Panc1 (cell line): Measurements from ENCODE around the gene PARVB. TPM values are rescaled to one million over a fixed set of nuclear protein-coding genes. Genes with fewer than 3 reads are reported as not detected.

Experiments
- ATAC-seq: fragments of 200-7000 bp; cut with Tn5 transposase; 2 replicates; pipeline ENCODE4 v1.9.1; 2020; ENCODE audit warnings: mild to moderate bottlenecking, moderate library complexity
- BruUV-seq: library from RNA; stranded (reverse); fragments of 400-500 nt; replicated peaks from 2 replicates; lab custom pipeline; 2021; lab: Mats Ljungman, UMichigan
- CTCF ChIA-PET: fragments of 300-600 bp; sonication (Branson Sonifier 250); formaldehyde crosslinking; loops from one replicate; lab custom pipeline; 2022; ENCODE audit warnings: antibody characterized with exemption; lab: Charles Lee
- POLR2A ChIA-PET: fragments of 300-600 bp; sonication (Branson Sonifier 250); formaldehyde crosslinking; loops from one replicate; lab custom pipeline; 2022; ENCODE audit warnings: antibody characterized with exemption; lab: Charles Lee
- DNase-seq: peaks from one replicate; pipeline ENCODE4 v3.0.0-alpha.2; 2010; ENCODE audit warnings: low read depth, low spot score
- H3K27ac ChIP-seq: 2 replicates; pipeline ENCODE4 v1.5.1; 2011; ENCODE audit warnings: mild to moderate bottlenecking, low read length, inconsistent platforms
- H3K27me3 ChIP-seq: fragments of 200-500 bp; sonication (Bioruptor generic); 2 replicates; pipeline ENCODE4 v1.6.0; 2014; ENCODE audit warnings: low read length, inconsistent platforms; ENCODE audit not compliant: control insufficient read depth, insufficient read depth
- H3K36me3 ChIP-seq: fragments of 200-500 bp; sonication (Bioruptor generic); 2 replicates; pipeline ENCODE4 v1.5.1; 2014; ENCODE audit warnings: inconsistent platforms, mild to moderate bottlenecking, low read length, moderate library complexity; ENCODE audit not compliant: control insufficient read depth, insufficient read depth
- H3K4me1 ChIP-seq: 2 replicates; pipeline ENCODE4 v1.5.1; 2011; ENCODE audit warnings: inconsistent platforms, mild to moderate bottlenecking, low read length, moderate library complexity; ENCODE audit not compliant: control insufficient read depth, insufficient read depth
- H3K4me3 ChIP-seq, 2 experiments: 2 replicates each; pipeline ENCODE4 v1.5.1; 2011 to 2012; ENCODE audit warnings: low read depth in 2 of 2, low read length in 2 of 2, mild to moderate bottlenecking in 2 of 2, inconsistent platforms in 1 of 2, moderate library complexity in 1 of 2
- H3K9me3 ChIP-seq: fragments of 200-500 bp; sonication (Bioruptor generic); 2 replicates; pipeline ENCODE4 v1.5.1; 2014; ENCODE audit warnings: low read depth, mild to moderate bottlenecking, inconsistent platforms, low read length, moderate library complexity; ENCODE audit not compliant: control insufficient read depth, insufficient read depth
- POLR2AphosphoS5 ChIP-seq: IDR thresholded peaks from 2 replicates; pipeline ENCODE4 v1.6.1; 2012; ENCODE audit warnings: mild to moderate bottlenecking, low read depth, low read length, moderate library complexity
- SIN3A ChIP-seq: IDR thresholded peaks from 2 replicates; pipeline ENCODE4 v1.6.1; 2012; ENCODE audit warnings: low read depth, mild to moderate bottlenecking, low read length, moderate library complexity, borderline replicate concordance; ENCODE audit not compliant: insufficient read depth
- TCF7L2 ChIP-seq: IDR thresholded peaks from 2 replicates; pipeline ENCODE4 v1.6.1; 2011; ENCODE audit warnings: mild to moderate bottlenecking, low read depth, low read length, inconsistent platforms
- in situ Hi-C: cut with HindIII; loops from 2 replicates; pipeline ENCODE4 v1.10.0; 2016; ENCODE audit warnings: low sequenced_read_pairs, low pct_unique_long_range_greater_than_20kb
- intact Hi-C: fragments of 100-400 bp; cut with micrococcal nuclease; formaldehyde crosslinking; loops from one replicate; pipeline ENCODE4 v1.10.0; 2022; ENCODE audit not compliant: unreplicated experiment
- total RNA-seq: library from RNA; stranded (reverse); gene quantifications from one replicate; pipeline ENCODE4 v1.2.1, GENCODE V29; 2021; ENCODE audit not compliant: unreplicated experiment
- TF ChIP-seq, protein P1 (sequence below): fragments of 450-650 bp; IDR thresholded peaks from 2 replicates; pipeline ENCODE4 v1.5.1; 2017; ENCODE audit warnings: mild to moderate bottlenecking
- TF ChIP-seq, protein P2 (sequence below), 2 experiments: IDR thresholded peaks; 2 replicates each; pipeline ENCODE4 v1.6.1; 2011 to 2012; ENCODE audit warnings: low read depth in 2 of 2, control low read depth in 1 of 2, low read length in 1 of 2, mild to moderate bottlenecking in 1 of 2, moderate library complexity in 1 of 2; ENCODE audit not compliant: insufficient read depth in 1 of 2

PARVB gene
- total RNA-seq, 1 experiment from 2014 or later, result 28.1 TPM

DNA sequence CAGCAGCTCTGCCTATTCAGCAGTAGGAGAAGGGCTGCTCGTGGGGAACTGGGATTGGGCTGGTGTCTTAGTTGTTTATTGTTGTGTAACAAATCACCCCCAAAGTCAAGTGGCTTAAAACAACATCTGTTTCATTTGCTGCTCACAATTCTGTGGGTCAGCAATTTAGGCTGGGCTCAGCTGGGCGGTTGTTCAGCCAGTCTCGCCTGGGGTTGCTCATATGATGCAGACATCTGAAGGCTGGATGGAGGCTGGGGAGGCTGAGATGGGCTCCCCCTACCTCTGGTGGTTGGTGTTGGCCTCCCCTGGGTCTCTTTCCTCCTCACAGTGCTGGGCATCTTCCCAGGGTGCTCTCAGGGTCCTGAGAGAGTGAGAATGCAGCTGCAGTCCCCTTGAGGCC, 113.3 kb downstream of the PARVB start:
- CTCF ChIA-PET, result no interaction called here

DNA sequence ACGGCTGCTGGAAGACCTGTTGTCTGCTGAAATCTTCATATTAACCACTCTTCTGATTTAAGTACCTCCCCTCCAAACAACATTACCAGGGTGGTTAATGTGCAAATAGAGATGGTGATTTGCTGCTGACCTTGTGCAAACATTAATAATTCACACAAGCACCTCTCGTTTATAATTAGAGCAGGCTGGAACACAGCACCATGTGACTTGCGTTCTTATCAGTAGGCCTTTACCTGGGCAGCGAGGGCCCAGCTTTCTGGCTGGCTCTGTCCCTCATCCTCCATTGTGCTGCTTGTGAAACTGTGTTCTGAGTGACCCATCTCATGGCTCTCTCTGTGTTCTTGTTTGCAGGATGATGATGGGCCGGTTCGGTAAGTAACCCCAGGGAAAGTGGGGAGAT, 115.7 kb downstream of the PARVB start:
- POLR2A ChIA-PET, result no interaction called here

More for the DNA sequence above, 113.3 kb downstream of the PARVB start:
- Histone ChIP-seq H3K27ac (no peak overlapping the region), H3K4me1 (no peaks in the 10 kb centered on the region), H3K36me3 (no peaks in the 10 kb centered on the region), H3K27me3 (no peaks in the 10 kb centered on the region), H3K4me3 (no peak overlapping the region), H3K9me3 (peaks cover 4% of the 10 kb centered on the region; the same call in 1 of the 2 replicates)
- TF ChIP-seq POLR2AphosphoS5, result no peak
- no TSS peak for BruUV-seq
- POLR2A ChIA-PET, result no interaction called here
- no peak for DNase-seq
- ATAC-seq, result no peak
- in situ Hi-C loops (no loop called here), intact Hi-C loops (no loop called here)

GRCh38 chr22:44142421-44143104, 118.5 kb downstream of the PARVB start:
- in situ Hi-C loops (no loop called here), intact Hi-C loops (no loop called here)
- Histone ChIP-seq H3K36me3 (no peaks in the 10 kb centered on the region), H3K27me3 (no peaks in the 10 kb centered on the region), H3K4me3 (no peak overlapping the region), H3K4me1 (no peaks in the 10 kb centered on the region), H3K9me3 (no peaks in the 10 kb centered on the region), H3K27ac (no peak overlapping the region)
- TF ChIP-seq POLR2AphosphoS5 (no peak), TCF7L2 (no peak), SIN3A (no peak)
- TF ChIP-seq, protein P1, sequence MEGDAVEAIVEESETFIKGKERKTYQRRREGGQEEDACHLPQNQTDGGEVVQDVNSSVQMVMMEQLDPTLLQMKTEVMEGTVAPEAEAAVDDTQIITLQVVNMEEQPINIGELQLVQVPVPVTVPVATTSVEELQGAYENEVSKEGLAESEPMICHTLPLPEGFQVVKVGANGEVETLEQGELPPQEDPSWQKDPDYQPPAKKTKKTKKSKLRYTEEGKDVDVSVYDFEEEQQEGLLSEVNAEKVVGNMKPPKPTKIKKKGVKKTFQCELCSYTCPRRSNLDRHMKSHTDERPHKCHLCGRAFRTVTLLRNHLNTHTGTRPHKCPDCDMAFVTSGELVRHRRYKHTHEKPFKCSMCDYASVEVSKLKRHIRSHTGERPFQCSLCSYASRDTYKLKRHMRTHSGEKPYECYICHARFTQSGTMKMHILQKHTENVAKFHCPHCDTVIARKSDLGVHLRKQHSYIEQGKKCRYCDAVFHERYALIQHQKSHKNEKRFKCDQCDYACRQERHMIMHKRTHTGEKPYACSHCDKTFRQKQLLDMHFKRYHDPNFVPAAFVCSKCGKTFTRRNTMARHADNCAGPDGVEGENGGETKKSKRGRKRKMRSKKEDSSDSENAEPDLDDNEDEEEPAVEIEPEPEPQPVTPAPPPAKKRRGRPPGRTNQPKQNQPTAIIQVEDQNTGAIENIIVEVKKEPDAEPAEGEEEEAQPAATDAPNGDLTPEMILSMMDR, result no peak
- TF ChIP-seq, protein P2, sequence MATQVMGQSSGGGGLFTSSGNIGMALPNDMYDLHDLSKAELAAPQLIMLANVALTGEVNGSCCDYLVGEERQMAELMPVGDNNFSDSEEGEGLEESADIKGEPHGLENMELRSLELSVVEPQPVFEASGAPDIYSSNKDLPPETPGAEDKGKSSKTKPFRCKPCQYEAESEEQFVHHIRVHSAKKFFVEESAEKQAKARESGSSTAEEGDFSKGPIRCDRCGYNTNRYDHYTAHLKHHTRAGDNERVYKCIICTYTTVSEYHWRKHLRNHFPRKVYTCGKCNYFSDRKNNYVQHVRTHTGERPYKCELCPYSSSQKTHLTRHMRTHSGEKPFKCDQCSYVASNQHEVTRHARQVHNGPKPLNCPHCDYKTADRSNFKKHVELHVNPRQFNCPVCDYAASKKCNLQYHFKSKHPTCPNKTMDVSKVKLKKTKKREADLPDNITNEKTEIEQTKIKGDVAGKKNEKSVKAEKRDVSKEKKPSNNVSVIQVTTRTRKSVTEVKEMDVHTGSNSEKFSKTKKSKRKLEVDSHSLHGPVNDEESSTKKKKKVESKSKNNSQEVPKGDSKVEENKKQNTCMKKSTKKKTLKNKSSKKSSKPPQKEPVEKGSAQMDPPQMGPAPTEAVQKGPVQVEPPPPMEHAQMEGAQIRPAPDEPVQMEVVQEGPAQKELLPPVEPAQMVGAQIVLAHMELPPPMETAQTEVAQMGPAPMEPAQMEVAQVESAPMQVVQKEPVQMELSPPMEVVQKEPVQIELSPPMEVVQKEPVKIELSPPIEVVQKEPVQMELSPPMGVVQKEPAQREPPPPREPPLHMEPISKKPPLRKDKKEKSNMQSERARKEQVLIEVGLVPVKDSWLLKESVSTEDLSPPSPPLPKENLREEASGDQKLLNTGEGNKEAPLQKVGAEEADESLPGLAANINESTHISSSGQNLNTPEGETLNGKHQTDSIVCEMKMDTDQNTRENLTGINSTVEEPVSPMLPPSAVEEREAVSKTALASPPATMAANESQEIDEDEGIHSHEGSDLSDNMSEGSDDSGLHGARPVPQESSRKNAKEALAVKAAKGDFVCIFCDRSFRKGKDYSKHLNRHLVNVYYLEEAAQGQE (IDR thresholded peaks at IDR 0.05; ENCODE audit: insufficient read depth in 1 of 2, low read depth in 2 of 2, low read length in 1 of 2), result no peak
- no peak for DNase-seq
- BruUV-seq, result no TSS peak
- no peak for ATAC-seq
- CTCF ChIA-PET, result no interaction called here
- POLR2A ChIA-PET, result interaction anchor here (0.7 kb wide), 1 partner anchor 126 kb away, joined by 4 read pairs; no protein-coding TSS in a partner anchor

More for the DNA sequence above, 115.7 kb downstream of the PARVB start:
- in situ Hi-C loops (no loop called here), intact Hi-C loops (no loop called here)
- Histone ChIP-seq H3K9me3 (peaks cover 4% of the 10 kb centered on the region; the same call in 1 of the 2 replicates), H3K36me3 (no peaks in the 10 kb centered on the region), H3K4me3 (no peak overlapping the region), H3K27me3 (no peaks in the 10 kb centered on the region), H3K4me1 (no peaks in the 10 kb centered on the region), H3K27ac (no peak overlapping the region)
- TF ChIP-seq SIN3A (no peak), TCF7L2 (no peak), POLR2AphosphoS5 (no peak)
- TF ChIP-seq, protein P1, result no peak
- BruUV-seq, result no TSS peak
- DNase-seq (no peak), ATAC-seq (no peak)
- CTCF ChIA-PET, result no interaction called here
